HEK293 (cell line): Measurements from ENCODE around the gene EEF2K.

ENCODE experiments used
- CTCF ChIP-seq: fragments of 450-650 bp; formaldehyde crosslinking; IDR thresholded peaks from 2 replicates; pipeline ENCODE4 v1.5.1; 2016; ENCODE audit warnings: missing biosample characterization, missing genetic modification characterization
- PBX3 ChIP-seq: sonication (generic); formaldehyde crosslinking; IDR thresholded peaks from 2 replicates; pipeline ENCODE4 v1.8.1; 2022; ENCODE audit warnings: mild to moderate bottlenecking, moderate library complexity, missing genetic modification reagents
- ZBTB26 ChIP-seq: fragments of 450-650 bp; formaldehyde crosslinking; optimal IDR thresholded peaks from 2 replicates; pipeline ENCODE3; 2016; ENCODE audit warnings: missing biosample characterization, mild to moderate bottlenecking, missing genetic modification characterization

- TF ChIP-seq ZBTB26 (tag by site-specific recombination), result no peak
- TF ChIP-seq CTCF (tag by site-specific recombination), result no peak
- no peak for TF ChIP-seq PBX3 (CRISPR knock-in tag)
Observed at GRCh38 chr16:22163806-22164205, 42.3 kb upstream of the EEF2K start.
